K562 (cell line): ENCODE results near the gene CTSF. TPM values are rescaled to one million over a fixed set of nuclear protein-coding genes. Genes with fewer than 3 reads are reported as not detected.

Experiments used
- BCOR ChIP-seq: fragments of 450-650 bp; IDR thresholded peaks from 2 replicates; pipeline ENCODE4 v1.6.1; 2016
- E2F3 ChIP-seq: fragments of 250-450 bp; sonication (Bioruptor Pico); IDR thresholded peaks from 2 replicates; pipeline ENCODE4 v1.4.0; 2020; ENCODE audit warnings: mild to moderate bottlenecking
- E2F6 ChIP-seq, 2 experiments: IDR thresholded peaks; 2 replicates each; pipeline ENCODE4 v1.6.1; 2011; ENCODE audit warnings: borderline replicate concordance in 1 of 2, control low read depth in 1 of 2, low read depth in 1 of 2, low read length in 1 of 2, mild to moderate bottlenecking in 1 of 2, mixed read lengths in 1 of 2, moderate library complexity in 1 of 2; ENCODE audit not compliant: insufficient read depth in 1 of 2, insufficient read length in 1 of 2, poor library complexity in 1 of 2, severe bottlenecking in 1 of 2; ENCODE audit errors: extremely low read depth in 1 of 2
- ETS2 ChIP-seq: IDR thresholded peaks from 2 replicates; pipeline ENCODE4 v1.6.1; 2016; ENCODE audit warnings: borderline replicate concordance, missing genetic modification characterization, mild to moderate bottlenecking, moderate library complexity, missing compliant biosample characterization; ENCODE audit not compliant: poor library complexity, severe bottlenecking
- FIP1L1 ChIP-seq: fragments of 200-400 bp; formaldehyde crosslinking; IDR thresholded peaks from 2 replicates; pipeline ENCODE4 v1.6.1; 2018; ENCODE audit warnings: mild to moderate bottlenecking, low read depth, low read length; ENCODE audit not compliant: poor library complexity, severe bottlenecking
- GABPB2 ChIP-seq: fragments of 250-450 bp; sonication (Bioruptor Pico); conservative IDR thresholded peaks from 2 replicates; pipeline ENCODE4 v1.5.1; 2021; ENCODE audit warnings: mild to moderate bottlenecking
- HSF4 ChIP-seq: fragments of 250-450 bp; sonication (Bioruptor Pico); IDR thresholded peaks from 2 replicates; pipeline ENCODE4 v2.1.2; 2022; ENCODE audit warnings: mild to moderate bottlenecking, moderate library complexity, borderline replicate concordance
- NUFIP1 ChIP-seq: fragments of 450-650 bp; IDR thresholded peaks from 2 replicates; pipeline ENCODE4 v1.6.1; 2018; ENCODE audit not compliant: partially characterized antibody
- POLR2AphosphoS5 ChIP-seq: IDR thresholded peaks from 2 replicates; pipeline ENCODE4 v1.6.1; 2011; ENCODE audit warnings: mild to moderate bottlenecking, low read depth, low read length, moderate library complexity; ENCODE audit not compliant: control insufficient read depth, insufficient read depth
- POLR2B ChIP-seq: fragments of 450-650 bp; IDR thresholded peaks from 2 replicates; pipeline ENCODE4 v1.6.1; 2018; ENCODE audit warnings: low read depth; ENCODE audit not compliant: partially characterized antibody
- POLR2G ChIP-seq: fragments of 200-400 bp; formaldehyde crosslinking; IDR thresholded peaks from 2 replicates; pipeline ENCODE4 v1.6.1; 2017; ENCODE audit warnings: low read depth, mild to moderate bottlenecking, antibody characterized with exemption, low read length, moderate library complexity
- POLR2H ChIP-seq: IDR thresholded peaks from 2 replicates; pipeline ENCODE4 v1.6.1; 2016; ENCODE audit warnings: missing genetic modification characterization, low read depth, mild to moderate bottlenecking, control low read depth, missing compliant biosample characterization, moderate library complexity
- RCOR1 ChIP-seq, 2 experiments: IDR thresholded peaks; 2 replicates each; pipeline ENCODE4 v1.6.1; 2012; ENCODE audit warnings: low read depth in 2 of 2, low read length in 2 of 2, borderline replicate concordance in 1 of 2, improper control_type of control experiment in 1 of 2
- RNF2 ChIP-seq: sonication (generic); IDR thresholded peaks from 2 replicates; pipeline ENCODE4 v1.6.1; 2016
- SIN3A ChIP-seq, 2 experiments: fragments of 150-350 bp in 1 of 2; IDR thresholded peaks; 2 replicates each; pipeline ENCODE4 v1.6.1; 2011 to 2016; ENCODE audit warnings: borderline replicate concordance in 2 of 2, low read depth in 2 of 2, low read length in 2 of 2, mild to moderate bottlenecking in 2 of 2, moderate library complexity in 2 of 2; ENCODE audit not compliant: control insufficient read depth in 1 of 2
- TGIF2 ChIP-seq: sonication (generic); formaldehyde crosslinking; IDR thresholded peaks from 2 replicates; pipeline ENCODE4 v1.8.1; 2022; ENCODE audit warnings: mild to moderate bottlenecking, missing genetic modification reagents, moderate library complexity
- XRCC5 ChIP-seq: fragments of 200-400 bp; formaldehyde crosslinking; IDR thresholded peaks from 2 replicates; pipeline ENCODE4 v1.6.1; 2017; ENCODE audit warnings: low read depth, mild to moderate bottlenecking, low read length
- ZBTB33 ChIP-seq: sonication (generic); formaldehyde crosslinking; IDR thresholded peaks from 2 replicates; pipeline ENCODE4 v1.8.1; 2023; ENCODE audit warnings: mild to moderate bottlenecking, missing genetic modification reagents
- ZBTB8A ChIP-seq: fragments of 450-650 bp; IDR thresholded peaks from 2 replicates; pipeline ENCODE4 v1.6.1; 2018; ENCODE audit warnings: mild to moderate bottlenecking, moderate library complexity; ENCODE audit not compliant: partially characterized antibody
- ZNF12 ChIP-seq: sonication (generic); formaldehyde crosslinking; IDR thresholded peaks from 2 replicates; pipeline ENCODE4 v1.4.0; 2020; ENCODE audit warnings: mild to moderate bottlenecking, missing genetic modification reagents
- ZNF133 ChIP-seq: fragments of 250-450 bp; sonication (Bioruptor Pico); IDR thresholded peaks from 2 replicates; pipeline ENCODE4 v1.4.0; 2020; ENCODE audit warnings: mild to moderate bottlenecking
- ZNF253 ChIP-seq: fragments of 250-450 bp; sonication (Bioruptor Pico); conservative IDR thresholded peaks from 2 replicates; pipeline ENCODE4 v1.6.1; 2021; ENCODE audit warnings: mild to moderate bottlenecking
- polyA plus RNA-seq, 8 experiments: library from polyadenylated mRNA; depleted of rRNA in 4 of 8; stranded (reverse) in 5 of 8; unstranded in 3 of 8; fragments of >200 nt; fragmentation: Nextera tagmentation in 2 of 8; fragmentation: Illumina TruSeq in 1 of 8; extraction: Ambion mirVana in 2 of 8; extraction: Trizol in 1 of 8; gene quantifications; 2 replicates each; pipeline versions ENCODE4 v1.2.1 to v1.2.3, GENCODE V29; 2011 to 2014; ENCODE audit warnings: inconsistent platforms in 1 of 8, missing spikeins in 1 of 8
- total RNA-seq, 7 experiments: library from RNA; depleted of rRNA in 6 of 7; stranded (reverse); fragments of >200 nt in 6 of 7; fragmentation: Illumina TruSeq in 2 of 7; extraction: Trizol in 2 of 7; gene quantifications; 2 replicates each; pipeline versions ENCODE4 v1.2.1 to v1.2.3, GENCODE V29; 2011 to 2021; ENCODE audit warnings: low replicate concordance in 1 of 7

CTSF gene
- total and polyA plus RNA-seq, 9 of the 15 experiments (the other 6 are each of a cell fraction or from before 2014, with no cell fraction given): 0.41 to 10.5 (median 3.8) TPM

DNA sequence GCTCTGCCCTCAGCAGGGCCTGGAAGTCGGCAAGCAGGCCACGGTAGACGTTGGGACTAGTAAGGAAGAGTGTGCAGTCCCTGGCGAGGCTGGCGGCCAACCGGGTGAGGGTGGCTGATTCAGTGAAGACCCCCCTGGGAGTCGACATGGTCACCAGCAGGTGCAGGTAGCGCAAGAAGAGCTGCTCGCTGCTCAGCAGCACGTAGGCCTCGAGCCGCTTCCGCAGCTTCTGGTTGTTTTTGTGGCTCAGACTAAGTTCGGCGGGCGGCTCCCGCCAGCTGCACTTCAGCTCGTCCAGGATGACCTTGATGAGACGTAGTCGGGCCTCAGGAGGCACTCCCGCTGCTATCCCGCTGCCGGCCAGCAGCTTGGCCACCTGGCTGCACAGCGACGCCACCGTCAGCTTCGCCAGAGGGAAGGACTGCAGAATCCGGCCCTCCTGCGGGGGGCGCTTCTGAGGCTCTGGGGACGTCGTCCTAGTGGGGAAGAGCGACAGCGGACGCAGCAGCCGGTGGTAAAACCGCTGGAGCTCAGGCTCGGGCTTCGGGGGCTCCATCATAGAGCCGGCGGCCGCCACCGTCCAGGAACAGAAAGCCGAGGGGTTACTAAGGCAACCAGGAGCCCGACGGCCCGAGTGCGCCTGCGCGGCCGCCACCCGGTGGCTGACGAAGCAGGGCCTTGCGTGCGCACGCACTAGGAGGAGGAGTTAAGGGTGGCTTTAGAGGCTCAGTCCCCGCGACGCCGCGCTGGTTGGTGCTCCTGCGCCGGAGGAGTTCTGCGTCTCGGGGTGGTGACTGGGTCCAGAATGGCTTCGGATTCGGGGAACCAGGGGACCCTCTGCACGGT is 24.3 kb upstream of the CTSF start, which contains the start of the genes CCDC87 and CCS (continued):
- TF ChIP-seq GABPB2 (CRISPR knock-in tag): no peak
- TF ChIP-seq FIP1L1: peak; percentile 69
- TF ChIP-seq ZBTB33: peak; percentile 80
- peak; percentile 78 for TF ChIP-seq XRCC5
- TF ChIP-seq ZNF253: no peak
- no peak for TF ChIP-seq ZBTB8A
- TF ChIP-seq POLR2B: peak; percentile 96
- 0 out of 2 replicates have a peak, but pooled peaks have one; percentile 7 for TF ChIP-seq BCOR
- peak; percentile 97 for TF ChIP-seq POLR2G
- no peak for TF ChIP-seq TGIF2
- peak; percentile 59 to 79; a peak in 2 of 4 replicates for TF ChIP-seq SIN3A (IDR thresholded peaks at IDR 0.05; ENCODE audit: borderline replicate concordance in 2 of 2, control insufficient read depth in 1 of 2, low read depth in 2 of 2, low read length in 2 of 2)
- peak; percentile 37; the same call in 1 of the 2 replicates for TF ChIP-seq ZNF12 (CRISPR knock-in tag)
- TF ChIP-seq ETS2 (tag): no peak
- TF ChIP-seq RNF2: peak; percentile 40; the same call in 1 of the 2 replicates
- TF ChIP-seq POLR2AphosphoS5: peak; percentile 79
- no peak for TF ChIP-seq E2F3 (CRISPR knock-in tag)
- TF ChIP-seq NUFIP1: no peak
- peak; percentile 72 to 86 for TF ChIP-seq E2F6 (IDR thresholded peaks at IDR 0.05; ENCODE audit: borderline replicate concordance in 1 of 2, extremely low read depth in 1 of 2, insufficient read depth in 1 of 2, insufficient read length in 1 of 2, low read depth in 1 of 2, low read length in 1 of 2, poor library complexity in 1 of 2, severe bottlenecking in 1 of 2)
- no peak for TF ChIP-seq HSF4
- TF ChIP-seq RCOR1 (IDR thresholded peaks at IDR 0.05; ENCODE audit: borderline replicate concordance in 1 of 2, low read depth in 2 of 2, low read length in 2 of 2): peak in 1 of 2 experiments; percentile 56; a peak in 1 of 4 replicates
- no peak for TF ChIP-seq ZNF133
- no peak for TF ChIP-seq POLR2H (tag)
